GM12874 (cell line): Measurements from ENCODE around the gene TEX2.

Source experiments
- TF ChIP-seq, protein P1 (sequence below): IDR thresholded peaks from 2 replicates; pipeline ENCODE4 v1.5.1; 2011; ENCODE audit warnings: low read depth, mild to moderate bottlenecking, control low read depth, low read length, moderate library complexity; ENCODE audit not compliant: insufficient read depth

The TEX2 gene

DNA sequence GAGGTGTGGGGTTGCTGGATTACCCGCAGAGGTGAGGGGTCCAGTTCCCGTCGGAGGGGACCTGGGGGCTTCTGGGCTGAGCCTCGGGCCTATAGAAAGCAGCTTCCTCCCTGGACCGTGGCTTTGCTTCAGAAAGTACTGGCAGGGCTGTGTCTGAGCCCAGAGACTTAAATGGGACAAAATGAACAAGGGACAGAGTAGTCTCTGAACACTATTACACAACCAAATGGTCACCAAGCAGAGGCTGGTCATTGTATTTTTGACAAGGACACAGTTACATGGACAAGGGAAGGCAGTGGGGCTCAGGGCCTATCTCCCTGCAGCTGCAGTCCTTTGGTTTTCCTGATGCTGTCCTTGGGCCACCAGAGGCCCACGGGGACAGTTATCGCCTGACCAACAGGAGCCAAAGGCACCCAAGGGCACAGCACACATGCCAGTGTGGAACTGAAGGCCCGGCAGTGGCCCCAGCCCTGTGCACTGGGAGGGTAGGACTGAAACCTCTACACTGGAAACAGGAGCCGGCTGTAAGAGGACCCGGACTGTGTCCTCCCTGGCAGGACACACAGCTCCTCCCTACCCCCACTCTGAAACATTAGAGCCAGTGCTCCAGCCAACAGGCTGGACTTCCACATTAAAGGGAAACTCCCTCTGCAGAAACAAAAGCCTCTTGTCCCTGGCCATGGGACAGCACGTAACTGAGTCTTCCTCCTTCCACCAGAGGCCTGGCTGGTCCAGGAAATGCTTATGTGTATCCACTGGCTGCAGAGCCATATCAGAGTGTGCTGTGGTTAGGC lies 107.1 kb downstream of the TEX2 start:
- TF ChIP-seq, protein P1, sequence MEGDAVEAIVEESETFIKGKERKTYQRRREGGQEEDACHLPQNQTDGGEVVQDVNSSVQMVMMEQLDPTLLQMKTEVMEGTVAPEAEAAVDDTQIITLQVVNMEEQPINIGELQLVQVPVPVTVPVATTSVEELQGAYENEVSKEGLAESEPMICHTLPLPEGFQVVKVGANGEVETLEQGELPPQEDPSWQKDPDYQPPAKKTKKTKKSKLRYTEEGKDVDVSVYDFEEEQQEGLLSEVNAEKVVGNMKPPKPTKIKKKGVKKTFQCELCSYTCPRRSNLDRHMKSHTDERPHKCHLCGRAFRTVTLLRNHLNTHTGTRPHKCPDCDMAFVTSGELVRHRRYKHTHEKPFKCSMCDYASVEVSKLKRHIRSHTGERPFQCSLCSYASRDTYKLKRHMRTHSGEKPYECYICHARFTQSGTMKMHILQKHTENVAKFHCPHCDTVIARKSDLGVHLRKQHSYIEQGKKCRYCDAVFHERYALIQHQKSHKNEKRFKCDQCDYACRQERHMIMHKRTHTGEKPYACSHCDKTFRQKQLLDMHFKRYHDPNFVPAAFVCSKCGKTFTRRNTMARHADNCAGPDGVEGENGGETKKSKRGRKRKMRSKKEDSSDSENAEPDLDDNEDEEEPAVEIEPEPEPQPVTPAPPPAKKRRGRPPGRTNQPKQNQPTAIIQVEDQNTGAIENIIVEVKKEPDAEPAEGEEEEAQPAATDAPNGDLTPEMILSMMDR = no peak

DNA sequence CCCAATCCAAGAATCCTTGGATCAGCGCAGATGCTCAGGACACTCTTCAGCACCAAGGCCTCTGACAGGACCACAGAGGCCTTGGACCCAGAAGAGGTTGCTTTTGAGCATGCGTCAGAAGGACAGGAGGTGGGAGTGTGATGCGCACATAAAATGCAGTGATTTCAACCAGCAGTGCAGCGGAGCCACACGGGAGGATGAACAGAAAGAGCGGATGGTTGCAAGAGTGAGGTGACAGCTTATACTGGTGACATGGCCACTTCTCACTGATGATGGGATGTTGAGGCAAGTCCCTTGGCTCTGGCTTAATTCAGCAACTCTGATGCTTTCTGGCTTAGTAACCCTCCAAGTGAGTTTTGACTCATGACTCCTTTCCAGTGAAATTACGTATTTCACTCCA lies 107.9 kb downstream of the TEX2 start:
- TF ChIP-seq, protein P1 = no peak

DNA sequence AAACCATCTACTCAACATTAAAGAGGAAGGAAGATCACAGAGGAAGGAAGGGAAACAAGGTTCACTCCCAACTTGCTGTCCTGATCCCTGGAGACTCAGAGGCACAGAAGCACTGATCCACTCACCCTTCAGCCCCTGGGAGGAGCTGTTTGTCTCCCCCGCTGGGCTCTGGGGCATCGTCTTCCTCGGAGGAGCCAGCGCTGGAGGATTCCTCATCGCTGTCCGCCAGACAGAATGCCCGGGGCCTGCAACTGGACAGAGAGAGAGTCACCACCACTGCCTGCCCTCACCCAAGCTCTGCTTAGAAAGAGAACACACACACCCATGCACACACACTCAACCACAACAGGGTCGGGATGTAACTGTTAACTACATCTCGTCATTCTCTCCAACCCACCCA lies 108.3 kb downstream of the TEX2 start:
- TF ChIP-seq, protein P1 = no peak

DNA sequence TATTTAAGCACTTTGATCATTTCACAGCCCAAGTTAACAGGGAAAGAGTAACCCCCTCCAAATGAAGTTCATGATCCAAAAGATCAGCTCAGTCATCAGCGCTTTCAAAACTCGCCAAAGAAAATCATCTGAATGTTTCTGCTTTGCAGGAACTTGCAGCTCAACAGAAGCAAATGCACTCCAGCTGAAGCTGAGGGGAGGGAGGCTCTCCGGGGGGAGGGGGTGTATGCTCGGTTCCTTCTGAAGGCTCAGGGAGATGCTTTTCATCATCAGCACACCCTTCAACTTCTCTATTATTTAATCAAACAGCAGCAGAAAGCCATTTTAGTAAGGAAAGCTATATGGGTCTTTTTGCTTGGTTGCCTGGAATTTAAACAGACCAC lies 108.8 kb downstream of the TEX2 start:
- TF ChIP-seq, protein P1 = no peak

DNA sequence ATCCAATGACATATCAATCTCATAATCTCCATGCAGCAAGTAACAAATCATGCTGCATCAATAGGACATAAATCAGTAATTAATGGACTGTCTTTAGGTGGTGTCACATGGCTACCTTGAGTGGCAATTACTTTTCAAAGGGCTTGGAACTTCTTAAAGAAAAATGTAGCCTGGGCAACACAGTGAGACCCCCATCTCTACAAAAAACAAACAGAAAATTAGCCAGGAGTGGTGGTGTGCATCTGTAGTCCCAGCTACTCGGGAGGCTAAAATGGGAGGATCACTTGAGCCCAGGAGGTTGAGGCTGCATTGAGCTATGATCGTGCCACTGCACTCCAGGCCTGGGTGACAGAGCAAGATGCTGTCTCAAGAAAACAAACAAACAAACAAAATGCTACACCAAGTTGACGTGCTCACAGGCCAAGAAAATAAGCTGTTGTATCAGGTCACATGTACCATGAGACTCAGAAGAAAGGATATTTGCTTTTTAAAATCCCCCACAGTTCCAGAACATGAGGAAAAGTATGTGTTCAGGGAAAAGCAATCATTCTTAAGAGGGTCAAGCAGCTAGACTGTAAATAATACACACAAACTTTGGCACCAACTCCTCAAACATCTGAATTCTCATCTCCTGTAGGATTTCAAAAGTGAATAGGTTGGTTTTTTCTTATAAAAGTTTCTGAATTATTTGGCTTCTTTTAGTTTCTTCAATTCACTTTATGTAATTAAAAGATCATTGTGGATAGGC lies 109.3 kb downstream of the TEX2 start:
- TF ChIP-seq, protein P1 = no peak

DNA sequence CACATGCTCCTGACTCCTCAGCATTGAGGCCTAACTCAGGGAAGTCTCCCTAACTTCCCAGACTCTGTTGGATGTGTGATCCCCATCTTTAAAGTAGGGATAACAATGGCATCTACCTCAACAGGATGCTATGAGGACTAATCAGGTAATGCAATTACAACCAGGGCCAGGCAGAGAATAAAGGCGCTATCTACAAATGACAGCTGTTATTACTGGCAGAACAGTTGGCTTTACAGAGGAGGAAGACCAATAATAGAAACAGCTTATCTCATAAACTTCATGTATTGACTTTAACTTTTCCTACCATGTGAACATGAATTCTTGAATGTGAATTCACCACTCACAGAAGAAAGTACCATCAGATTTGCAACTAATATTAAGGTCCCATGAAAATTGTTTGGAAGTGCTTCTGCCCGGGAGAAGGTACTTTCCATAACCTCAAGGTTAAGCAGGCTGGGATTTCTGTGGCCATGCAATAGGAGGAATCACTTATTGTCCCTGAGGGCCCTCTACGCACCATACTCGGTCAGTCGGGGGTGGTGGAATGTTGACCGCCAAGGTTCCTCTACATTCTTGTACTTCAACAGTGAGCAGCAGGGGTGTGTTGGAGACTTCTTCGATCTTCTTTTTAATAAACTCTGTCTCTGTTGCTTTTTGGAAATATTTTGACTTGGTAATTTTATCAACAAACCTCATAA lies 110.5 kb downstream of the TEX2 start:
- TF ChIP-seq, protein P1 = no peak

DNA sequence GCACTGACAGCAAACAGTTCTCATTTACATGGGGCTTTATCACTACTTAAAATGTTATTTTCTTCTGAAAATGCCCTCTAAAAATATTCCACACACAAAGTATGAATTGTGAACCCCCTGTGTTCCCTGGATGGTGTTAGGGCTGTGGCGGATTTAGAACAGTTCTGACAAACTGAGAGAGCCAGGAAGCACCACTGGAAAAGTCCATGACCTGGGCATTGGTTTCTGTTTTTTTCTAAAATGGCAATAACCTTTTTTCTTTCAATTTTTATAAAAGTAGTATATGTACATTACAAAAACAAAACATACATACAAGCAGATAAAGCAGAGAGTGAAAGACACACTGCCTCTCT lies 112.1 kb downstream of the TEX2 start:
- TF ChIP-seq, protein P1 = no peak
